Pancreas (tissue), 10 donors: ENCODE results near the gene MFSD6L. TPM values are rescaled to one million over a fixed set of nuclear protein-coding genes. Genes with fewer than 3 reads are reported as not detected.
A peak's percentile ranks its signal among the peaks of the same experiment; 100 is the strongest.

Experiments used
- ATAC-seq, 4 donors: fragments of 200-7000 bp; cut with Tn5 transposase; one replicate each; pipeline versions ENCODE4 v1.8.0 to v1.9.1; 2020; ENCODE audit warnings: mild to moderate bottlenecking in 4 of 4, moderate library complexity in 4 of 4
- DNase-seq, 6 donors: peaks; one replicate each; pipeline ENCODE4 v3.0.0-alpha.2; 2020
- FAIRE-seq: peaks from 2 replicates; lab custom pipeline; 2012; peaks lifted over from hg19 to GRCh38; lab: Jason Lieb, UNC
- H3K27ac ChIP-seq, 4 donors: fragments of 200-600 bp; sonication (generic); 1 replicate in 3 of 4; 2 replicates in 1 of 4; pipeline versions ENCODE4 v1.5.0 to v1.8.0; 2020
- H3K27me3 ChIP-seq, 4 donors: fragments of 200-600 bp; one replicate each; pipeline ENCODE4 v1.8.0; 2021
- H3K36me3 ChIP-seq, 3 donors: fragments of 200-600 bp; sonication (generic) in 1 of 3; one replicate each; pipeline versions ENCODE4 v1.5.0 to v1.8.0; 2020 to 2021
- H3K4me1 ChIP-seq, 3 donors: fragments of 200-600 bp; one replicate each; pipeline ENCODE4 v1.8.0; 2021
- H3K4me3 ChIP-seq, 4 donors: fragments of 200-600 bp; sonication (generic) in 2 of 4; one replicate each; pipeline versions ENCODE4 v1.5.0 to v1.8.0; 2020 to 2021
- H3K9me3 ChIP-seq, 4 donors: fragments of 200-600 bp; one replicate each; pipeline ENCODE4 v1.8.0; 2021
- CTCF ChIP-seq, 4 donors: fragments of 200-600 bp; sonication (generic) in 3 of 4; IDR thresholded peaks; one replicate each; pipeline versions ENCODE4 v1.5.0 to v1.8.0; 2021; ENCODE audit warnings: antibody characterized with exemption in 4 of 4
- WGBS, 2 donors: extraction: QIAGEN DNeasy Blood & Tissue Kit; methylation state at CpG; one replicate each; pipeline ENCODE4 v1.1.7; 2013; 5-methylcytosine and 5-hydroxymethylcytosine counted together
- intact Hi-C, 3 donors: fragments of 100-400 bp; cut with DNase I; formaldehyde crosslinking; loops; one replicate each; pipeline versions ENCODE4 v1.11.1 to v1.14.2; 2022
- polyA plus RNA-seq, 2 donors: library from polyadenylated mRNA; stranded (reverse); fragments of 200-250 nt; gene quantifications; one replicate each; pipeline ENCODE4 v1.2.3, GENCODE V29; 2013
- total RNA-seq, 6 donors: library from RNA; stranded (reverse); fragmentation: NEBNext Ultra II Directional in 4 of 6; extraction: Animal tissue kit (Norgen Biotek cat#: 25700) in 4 of 6; gene quantifications; one replicate each; pipeline versions ENCODE4 v1.2.1 to v1.2.4, GENCODE V29; 2021 to 2023
- donor health status: healthy with polysubstance abuse.
- donor health status: DM: no; HTN: no; CAD: no; lungs with moderate emphysema.
- donor health status: DM: no; HTN: no; CAD: no.
- donor health status: control.
- donor health status: control.
- donor health status: Bipolar disorder and iron deficiency.
- donor health status: DM: yes; HTN: yes; CAD: no.
- donor health status: DM: no; HTN: no; CAD: no.
- donor health status: DM: no; HTN: no; CAD: no.
- donor health status: DM: yes; HTN: yes; CAD: no.

Gene MFSD6L
- total and polyA plus RNA-seq, 8 donors: 3.3 to 7.7 (median 4.7) TPM

- Histone ChIP-seq H3K36me3 (no peaks in the 10 kb centered on the region), H3K4me3 (no peak overlapping the region), H3K4me1 (no peaks in the 10 kb centered on the region), H3K27ac (no peak overlapping the region), H3K9me3 (no peaks in the 10 kb centered on the region), H3K27me3 (no peaks in the 10 kb centered on the region)
- FAIRE-seq (no peak), ATAC-seq (no peak), DNase-seq (no peak)
- no peak for TF ChIP-seq CTCF (IDR thresholded peaks at IDR 0.05)
- WGBS, 2 donors: 69 to 72% methylated on average over 15 of the region's 15 CpGs
- intact Hi-C loops: no loop called here
These were observed 37.8 kb upstream of the MFSD6L start for GRCh38 chr17:8836821-8837562.

- Histone ChIP-seq H3K9me3 (no peaks in the 10 kb centered on the region), H3K27me3 (no peaks in the 10 kb centered on the region), H3K27ac (no peak overlapping the region), H3K36me3 (no peaks in the 10 kb centered on the region), H3K4me3 (no peak overlapping the region), H3K4me1 (no peaks in the 10 kb centered on the region)
- intact Hi-C loops: no loop called here
- TF ChIP-seq CTCF (IDR thresholded peaks at IDR 0.05): no peak
- no peak for ATAC-seq
- DNase-seq: no peak
- FAIRE-seq: no peak
- 78 to 84% methylated on average over 6 of the region's 6 CpGs for WGBS, 2 donors
These were observed 36.6 kb upstream of the MFSD6L start for GRCh38 chr17:8835631-8836364.

- Histone ChIP-seq H3K4me3 (no peak overlapping the region), H3K27me3 (no peaks in the 10 kb centered on the region), H3K27ac (no peak overlapping the region), H3K4me1 (no peaks in the 10 kb centered on the region), H3K9me3 (no peaks in the 10 kb centered on the region), H3K36me3 (no peaks in the 10 kb centered on the region)
- no peak for TF ChIP-seq CTCF (IDR thresholded peaks at IDR 0.05)
- DNase-seq: no peak
- no peak for FAIRE-seq
- ATAC-seq: no peak
- 87 to 91% methylated on average over 14 of the region's 14 CpGs for WGBS, 2 donors
- intact Hi-C loops: no loop called here
These were observed 35.9 kb upstream of the MFSD6L start for GRCh38 chr17:8835106-8835505.

- peak; percentile 18 to 29 (median 26) for TF ChIP-seq CTCF (IDR thresholded peaks at IDR 0.05)
- Histone ChIP-seq H3K36me3 (no peaks in the 10 kb centered on the region), H3K4me1 (no peaks in the 10 kb centered on the region), H3K27me3 (no peaks in the 10 kb centered on the region), H3K9me3 (no peaks in the 10 kb centered on the region), H3K27ac (no peak overlapping the region), H3K4me3 (no peak overlapping the region)
- peak in 1 of 4 donors; percentile 42 for ATAC-seq
- peak in 3 of 6 donors; percentile 45 to 68 (median 62) for DNase-seq
- intact Hi-C loops: no loop called here
- 32 to 43% methylated on average over 30 to 33 of the region's 33 CpGs for WGBS, 2 donors
- no peak for FAIRE-seq
These were observed 33.7 kb upstream of the MFSD6L start for GRCh38 chr17:8832711-8833352.
